Measurements from ENCODE around the gene DFFB.

DFFB gene

DNA sequence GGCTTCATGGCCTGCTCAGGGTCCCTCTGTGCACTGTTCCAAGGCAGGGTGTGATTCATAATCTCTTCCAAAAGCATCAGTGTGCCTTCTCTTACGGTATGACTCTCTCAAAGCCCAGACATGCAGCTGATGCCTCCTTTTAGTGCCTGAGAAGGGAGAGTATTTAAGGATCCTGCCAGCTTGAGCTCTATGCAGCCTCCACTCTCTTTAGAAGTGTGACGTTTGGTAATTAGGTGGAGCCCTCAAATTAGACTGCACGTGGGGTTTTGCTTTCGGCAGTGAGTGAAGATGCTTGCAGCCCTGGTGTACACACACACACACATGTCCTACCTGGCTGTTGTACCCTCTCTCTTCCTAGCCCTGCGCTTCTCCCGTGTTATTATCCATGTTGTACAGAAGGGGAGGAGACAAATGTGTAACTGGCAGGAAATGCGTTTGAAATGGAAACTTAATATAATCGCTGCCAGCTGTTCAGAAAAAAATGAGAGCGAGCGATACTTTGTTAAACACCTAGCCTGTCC is 45.4 kb downstream of the DFFB start:
- no peak for TF ChIP-seq ZNF274 (IDR thresholded peaks at IDR 0.05; ENCODE audit: low read depth, low read length)
- H3K4me3 ChIP-seq (ENCODE audit: low read length) = no peak overlapping the region

DNA sequence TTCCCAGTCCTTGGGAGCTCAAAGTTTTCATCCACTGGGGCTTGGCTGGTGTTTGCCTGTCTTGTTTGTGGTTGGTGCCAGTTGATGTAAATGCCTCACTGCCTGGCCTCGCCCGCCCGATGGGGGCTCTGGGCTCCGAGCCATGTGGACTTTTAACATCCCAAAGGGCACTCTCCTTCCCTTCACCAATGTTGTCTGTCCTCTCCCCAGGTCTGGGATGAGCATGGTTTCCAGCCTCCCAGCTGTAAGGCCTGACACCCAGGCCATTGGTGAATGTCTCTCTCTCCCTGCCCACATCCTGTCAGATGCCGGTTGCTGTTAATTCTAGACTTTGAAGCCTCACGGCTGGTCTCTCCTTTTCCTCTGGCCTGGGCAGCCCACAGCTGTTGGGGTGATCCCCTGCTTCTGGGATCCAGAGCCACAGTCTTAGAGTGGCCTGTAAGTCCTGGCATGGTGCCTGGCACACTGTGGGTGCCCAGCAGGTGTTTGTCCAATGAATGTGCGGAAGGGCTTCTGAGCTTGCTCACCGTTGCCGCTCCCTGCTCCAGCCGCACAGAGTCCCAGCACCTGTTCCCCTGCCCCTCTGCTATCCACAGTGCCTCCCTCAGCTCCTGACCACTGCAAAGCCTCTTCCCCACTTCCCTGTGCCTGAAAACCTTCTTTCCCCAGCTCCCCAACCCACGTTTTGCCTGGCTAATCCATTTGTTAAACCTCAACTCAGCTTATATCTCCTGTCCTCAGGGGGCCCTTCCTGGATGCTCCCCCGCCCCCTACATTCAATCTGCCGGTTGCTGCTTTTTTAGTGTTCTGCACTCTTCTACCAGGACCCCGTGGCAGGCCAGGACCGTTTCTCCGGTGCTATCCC is 46.1 kb downstream of the DFFB start:
- TF ChIP-seq ZNF274 (IDR thresholded peaks at IDR 0.05; ENCODE audit: low read depth, low read length) = no peak
- no peak overlapping the region for H3K4me3 ChIP-seq (ENCODE audit: low read length)

DNA sequence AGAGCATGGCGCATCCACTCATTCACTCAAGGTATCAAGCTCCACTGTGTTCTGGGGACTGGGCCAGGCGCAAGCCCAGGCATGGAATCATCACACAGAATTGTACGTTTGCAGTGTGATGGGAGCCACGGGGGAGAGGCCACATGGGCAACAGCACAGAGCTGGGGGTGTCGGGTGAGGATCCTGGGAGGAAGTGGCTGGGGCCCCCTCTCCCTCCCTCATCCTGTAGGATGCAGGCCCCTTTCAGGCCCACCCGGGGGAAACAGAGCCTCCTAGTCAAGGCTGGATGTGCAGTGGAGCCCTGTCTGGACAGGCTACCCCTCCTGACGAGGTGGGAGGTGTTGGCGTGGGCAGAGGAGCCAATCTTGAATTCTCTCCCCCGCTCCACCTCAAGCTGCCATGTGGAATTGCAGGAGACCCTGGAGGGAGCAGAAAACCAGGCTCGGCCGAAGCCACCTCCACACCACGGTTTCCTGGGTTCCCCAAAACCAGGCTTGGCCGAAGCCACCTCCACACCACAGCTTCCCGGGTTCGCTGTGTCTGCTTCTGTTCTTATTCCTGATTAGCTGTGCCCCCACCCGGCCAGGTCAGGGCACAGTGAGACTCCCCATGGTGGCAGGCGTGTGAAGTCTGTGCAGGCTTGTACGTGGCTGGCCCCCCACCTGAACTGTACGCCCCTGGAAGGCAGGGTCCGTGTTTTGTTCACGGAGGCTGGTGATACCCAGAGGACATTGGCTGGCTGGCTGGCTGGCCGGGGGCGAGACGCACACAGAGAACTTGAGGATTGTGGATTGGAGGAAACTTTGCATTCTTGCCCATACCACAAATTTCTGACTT is 46.9 kb downstream of the DFFB start:
- no peak for TF ChIP-seq ZNF274 (IDR thresholded peaks at IDR 0.05; ENCODE audit: low read depth, low read length)
- no peak overlapping the region for H3K4me3 ChIP-seq (ENCODE audit: low read length)

GRCh38 chr1:3904843-3905185 is 47.5 kb downstream of the DFFB start:
- no peak for TF ChIP-seq ZNF274 (IDR thresholded peaks at IDR 0.05; ENCODE audit: low read depth, low read length)
- no peak overlapping the region for H3K4me3 ChIP-seq (ENCODE audit: low read length)

DNA sequence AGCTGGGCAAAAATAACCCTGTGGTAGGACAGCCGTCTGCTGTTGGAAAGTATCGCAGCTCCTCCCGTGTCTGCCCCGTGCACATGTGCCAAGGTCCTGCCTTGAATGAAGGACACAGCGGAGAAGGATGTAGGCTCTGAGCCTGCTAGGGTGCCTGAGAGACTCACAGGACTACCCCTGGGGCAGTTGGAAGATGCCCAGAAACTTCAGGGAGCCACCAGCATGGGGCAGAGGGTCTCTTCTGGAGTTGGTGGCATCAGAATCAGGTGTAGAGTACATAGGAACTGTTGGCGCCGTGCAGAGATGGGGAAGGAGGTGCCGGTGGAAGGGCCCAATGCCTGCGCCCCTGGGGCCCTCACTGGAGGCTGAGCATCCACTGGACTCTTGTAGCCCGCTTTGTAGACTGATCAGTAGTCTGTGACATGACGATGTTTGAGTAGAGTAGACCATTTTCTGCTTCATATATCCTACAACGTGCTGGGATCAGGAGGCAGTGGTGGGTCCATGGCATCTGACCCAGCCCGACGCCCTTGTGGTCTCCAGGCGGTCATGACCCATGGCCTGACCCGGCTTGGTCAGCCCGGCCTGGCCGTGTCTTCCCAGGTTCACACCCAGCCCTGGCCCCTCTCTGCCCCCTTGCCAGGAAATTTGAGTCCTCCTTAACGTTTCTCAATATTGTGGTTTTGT is 48.1 kb downstream of the DFFB start:
- TF ChIP-seq ZNF274 (IDR thresholded peaks at IDR 0.05; ENCODE audit: low read depth, low read length) = no peak
- no peak overlapping the region for H3K4me3 ChIP-seq (ENCODE audit: low read length)

DNA sequence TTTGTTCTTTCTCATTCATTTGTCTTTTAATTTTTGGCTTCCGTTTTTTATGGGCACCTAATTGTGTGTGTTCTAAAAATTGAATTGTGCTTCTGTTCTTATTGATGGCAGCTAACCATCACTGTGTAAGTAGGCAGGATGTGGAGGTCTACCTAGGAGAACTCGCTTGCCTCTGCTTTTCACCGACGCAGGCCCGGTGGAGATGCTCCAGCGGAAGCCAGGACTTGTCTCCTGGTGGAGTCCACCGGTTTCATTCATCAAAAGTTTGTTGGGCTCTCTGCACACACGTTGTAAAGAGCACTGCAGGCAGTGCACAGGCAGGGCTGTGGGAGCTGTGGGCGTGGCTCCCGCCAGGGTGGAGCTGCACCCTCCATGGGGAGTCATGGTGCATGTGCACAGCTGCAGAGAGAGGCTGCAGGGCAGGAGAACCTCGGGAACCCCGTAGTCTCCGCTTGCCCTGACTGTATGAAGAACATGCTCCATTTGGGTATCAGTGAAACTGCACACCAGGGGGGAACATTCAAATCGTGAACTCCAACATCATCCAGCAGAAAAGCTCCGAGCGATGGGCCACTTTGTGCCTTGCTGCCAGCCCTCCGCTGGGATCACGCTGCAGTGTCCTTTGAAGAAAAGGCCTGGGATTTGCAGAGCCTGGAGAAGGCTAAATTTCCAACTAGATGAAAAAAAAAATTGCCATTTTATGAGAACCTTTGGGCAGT is 48.8 kb downstream of the DFFB start:
- no peak overlapping the region for H3K4me3 ChIP-seq (ENCODE audit: low read length)
- no peak for TF ChIP-seq ZNF274 (IDR thresholded peaks at IDR 0.05; ENCODE audit: low read depth, low read length)

DNA sequence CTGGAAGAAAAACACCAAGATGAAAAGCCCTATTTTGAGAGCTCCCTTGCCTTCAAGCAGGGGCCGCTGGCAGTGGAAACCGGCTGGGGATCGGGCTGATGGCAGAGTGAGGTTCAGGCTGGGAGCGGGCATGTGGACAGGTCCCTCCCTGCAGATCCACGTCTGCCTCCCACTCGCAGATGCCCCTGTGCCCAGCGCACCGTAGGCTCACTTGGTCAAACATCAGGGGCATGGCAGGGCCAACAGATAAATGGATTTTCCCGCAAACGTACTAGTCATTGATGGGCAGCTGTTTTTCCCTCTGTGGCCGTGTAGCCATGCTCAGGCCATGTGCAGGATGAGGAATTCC is 49.4 kb downstream of the DFFB start:
- H3K4me3 ChIP-seq (ENCODE audit: low read length) = no peak overlapping the region
- no peak for TF ChIP-seq ZNF274 (IDR thresholded peaks at IDR 0.05; ENCODE audit: low read depth, low read length)

- TF ChIP-seq ZNF274 (IDR thresholded peaks at IDR 0.05; ENCODE audit: low read depth, low read length) = no peak
- no peak overlapping the region for H3K4me3 ChIP-seq (ENCODE audit: low read length)
Observed at GRCh38 chr1:3907031-3907534, 49.8 kb downstream of the DFFB start.

- no peak for TF ChIP-seq ZNF274 (IDR thresholded peaks at IDR 0.05; ENCODE audit: low read depth, low read length)
- H3K4me3 ChIP-seq (ENCODE audit: low read length) = no peak overlapping the region
Observed at GRCh38 chr1:3907621-3908165, 50.4 kb downstream of the DFFB start.

DNA sequence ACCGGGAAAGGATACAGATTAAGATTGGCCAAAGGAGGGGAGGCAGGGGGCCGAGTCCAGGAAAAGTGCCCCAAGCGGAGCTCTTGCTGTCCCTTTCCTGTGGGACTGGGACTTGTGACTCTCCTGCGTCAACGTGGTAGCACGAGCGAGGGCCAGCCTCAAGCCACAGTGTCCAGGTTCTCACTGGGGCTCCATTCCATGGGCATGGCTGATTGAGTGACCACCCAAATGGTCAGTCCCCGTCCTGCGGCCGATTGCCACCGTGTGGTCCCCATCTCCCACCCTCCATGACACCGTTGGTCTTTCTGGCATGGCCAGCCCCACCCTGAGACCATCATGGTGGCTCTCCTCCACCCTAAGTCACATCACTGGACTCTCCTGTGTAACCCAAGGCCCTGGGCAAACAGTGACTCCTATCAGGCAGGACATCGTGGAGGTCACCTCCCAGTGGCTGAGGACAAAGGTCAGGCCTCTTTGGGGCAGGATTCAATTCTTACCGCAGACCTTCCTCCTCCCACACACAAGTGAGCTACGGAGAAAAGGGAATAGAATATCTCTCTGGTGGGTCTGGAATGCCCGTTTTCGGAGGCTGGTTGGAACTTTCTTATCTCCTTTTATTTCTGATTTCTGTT is 51.7 kb downstream of the DFFB start:
- TF ChIP-seq ZNF274 (IDR thresholded peaks at IDR 0.05; ENCODE audit: low read depth, low read length) = no peak
- H3K4me3 ChIP-seq (ENCODE audit: low read length) = no peak overlapping the region

DNA sequence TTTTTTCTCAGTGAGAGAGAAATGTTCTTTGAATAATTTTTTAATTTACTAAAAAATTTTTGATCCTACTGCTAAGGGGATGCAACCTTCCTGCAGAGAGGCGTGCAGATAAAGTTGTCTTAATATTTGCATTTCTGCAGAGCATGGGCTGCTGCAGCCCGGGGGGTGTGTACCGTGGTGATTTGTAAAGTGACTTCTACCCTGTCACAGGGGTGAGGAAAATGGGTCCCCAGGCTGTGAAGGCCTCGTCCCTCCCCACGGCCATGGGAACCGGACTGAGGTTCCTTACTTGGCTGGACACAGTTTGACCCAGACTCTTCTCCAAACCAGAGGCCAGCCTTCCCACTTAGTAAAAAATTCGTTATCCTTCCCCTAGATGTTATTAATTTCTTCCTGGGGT is 52.3 kb downstream of the DFFB start:
- no peak overlapping the region for H3K4me3 ChIP-seq (ENCODE audit: low read length)
- TF ChIP-seq ZNF274 (IDR thresholded peaks at IDR 0.05; ENCODE audit: low read depth, low read length) = no peak

DNA sequence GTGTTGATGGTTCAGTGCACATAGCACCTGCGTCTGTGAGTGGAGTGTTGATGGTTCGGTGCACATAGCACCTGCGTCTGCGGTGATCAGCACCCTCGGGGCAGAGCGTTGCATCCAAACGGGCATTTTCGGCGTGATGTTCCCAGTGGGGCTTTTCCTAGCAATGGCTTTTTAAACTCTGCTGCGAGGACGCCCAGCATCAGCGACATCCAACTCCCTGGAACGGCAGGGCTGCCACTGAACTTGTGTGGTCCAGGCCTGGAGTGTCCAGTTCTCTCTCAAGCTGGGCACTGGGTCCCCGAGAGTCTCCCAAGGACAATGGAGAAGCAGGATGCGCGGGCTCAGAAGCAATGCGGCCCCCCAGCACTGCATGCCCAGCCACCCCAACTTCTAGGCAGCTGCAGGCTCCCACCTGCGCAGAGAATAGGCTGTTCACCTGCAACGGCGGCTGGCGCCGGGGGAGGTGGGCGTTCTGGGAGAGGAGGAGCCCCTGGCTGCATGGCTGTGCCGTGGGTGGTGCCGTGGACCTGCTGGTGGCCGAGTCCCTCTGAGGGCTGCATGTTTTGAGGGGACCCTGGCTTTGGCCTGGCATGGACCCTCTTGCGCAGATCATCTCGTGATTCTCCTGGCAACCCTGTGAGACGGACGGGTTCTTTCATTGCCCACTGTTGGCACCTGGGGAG is 52.9 kb downstream of the DFFB start:
- no peak overlapping the region for H3K4me3 ChIP-seq (ENCODE audit: low read length)
- TF ChIP-seq ZNF274 (IDR thresholded peaks at IDR 0.05; ENCODE audit: low read depth, low read length) = no peak
